GM23248 (cell line): Measurements from ENCODE around the gene PANK1.

Experiments used
- EZH2 ChIP-seq: fragments of 200-600 bp; sonication (generic); IDR thresholded peaks from 2 replicates; pipeline ENCODE4 v1.6.1; 2018; ENCODE audit warnings: antibody characterized with exemption, mild to moderate bottlenecking; ENCODE audit not compliant: insufficient read depth, poor library complexity, severe bottlenecking
- EZH2phosphoT487 ChIP-seq: fragments of 200-600 bp; sonication (generic); IDR thresholded peaks from 2 replicates; pipeline ENCODE4 v1.6.1; 2018; ENCODE audit warnings: antibody characterized with exemption, moderate library complexity, mild to moderate bottlenecking, low read depth; ENCODE audit not compliant: insufficient read depth

- TF ChIP-seq EZH2 (no peak), EZH2phosphoT487 (no peak)
Measured at GRCh38 chr10:89543841-89544240, 101.2 kb downstream of the PANK1 start.
